Kasumi-1 (cell line): ENCODE measurements around the gene CD83.
A peak's percentile ranks its signal among the peaks of the same experiment; 100 is the strongest.

Experiments used
- DNase-seq, 2 experiments: peaks; one replicate each; lab custom pipeline; 2025; lab: John Stamatoyannopoulos, UW

Gene CD83

GRCh38 chr6:14117158-14118090 lies at the start of gene CD83:
TSS of gene CD83 (plus strand) at chr6:14117772. CDS start at chr6:14117812, 40 bp downstream.
- DNase-seq, result peak; percentile 46 to 58

GRCh38 chr6:14068133-14068532 lies 49.4 kb upstream of the CD83 start:
- DNase-seq, result no peak

- no peak for DNase-seq
Observed at GRCh38 chr6:14068623-14069022, 48.9 kb upstream of the CD83 start.

GRCh38 chr6:14070457-14070856 lies 47.1 kb upstream of the CD83 start:
- DNase-seq, result no peak

- DNase-seq, result no peak
Observed at GRCh38 chr6:14072084-14072483, 45.5 kb upstream of the CD83 start.

GRCh38 chr6:14073561-14074354 lies 43.8 kb upstream of the CD83 start:
- DNase-seq, result peak in 1 of 2 experiments; percentile 9

- DNase-seq, result no peak
Observed at GRCh38 chr6:14074476-14075094, 43.0 kb upstream of the CD83 start.

- no peak for DNase-seq
Observed at GRCh38 chr6:14075095-14075503, 42.5 kb upstream of the CD83 start.

- DNase-seq, result no peak
Observed at GRCh38 chr6:14077193-14077867, 40.2 kb upstream of the CD83 start.

- DNase-seq, result no peak
Observed at GRCh38 chr6:14079433-14079832, 38.1 kb upstream of the CD83 start.

GRCh38 chr6:14079971-14080370 lies 37.6 kb upstream of the CD83 start:
- no peak for DNase-seq

GRCh38 chr6:14081126-14081525 lies 36.4 kb upstream of the CD83 start:
- DNase-seq, result no peak

GRCh38 chr6:14082771-14083170 lies 34.8 kb upstream of the CD83 start:
- no peak for DNase-seq

- no peak for DNase-seq
Observed at GRCh38 chr6:14083262-14083661, 34.3 kb upstream of the CD83 start.

- no peak for DNase-seq
Observed at GRCh38 chr6:14083751-14084150, 33.8 kb upstream of the CD83 start.

- DNase-seq, result no peak
Observed at GRCh38 chr6:14084388-14084787, 33.2 kb upstream of the CD83 start.

- no peak for DNase-seq
Observed at GRCh38 chr6:14085176-14085787, 32.3 kb upstream of the CD83 start.

- DNase-seq, result peak in 1 of 2 experiments; percentile 12
Observed at GRCh38 chr6:14086701-14087100, 30.9 kb upstream of the CD83 start.

GRCh38 chr6:14088600-14089192 lies 28.9 kb upstream of the CD83 start:
- DNase-seq, result no peak

- no peak for DNase-seq
Observed at GRCh38 chr6:14089224-14089623, 28.3 kb upstream of the CD83 start.
